Chondrocyte (in vitro differentiated cells): Measurements from ENCODE around the gene SMIM35. TPM values are rescaled to one million over a fixed set of nuclear protein-coding genes. Genes with fewer than 3 reads are reported as not detected.

Source experiments
- DNase-seq: peaks from one replicate; pipeline ENCODE4 v3.0.0; 2021; ENCODE audit warnings: mixed read lengths, low spot score
- H3K27ac Mint-ChIP-seq: one replicate; pipeline ENCODE4 v1.8.0; 2021; ENCODE audit warnings: mild to moderate bottlenecking, moderate library complexity, mixed read lengths; ENCODE audit not compliant: unreplicated experiment
- H3K27me3 Mint-ChIP-seq: 2 replicates; pipeline ENCODE4 v1.8.0; 2021; ENCODE audit warnings: low read depth, mixed read lengths
- H3K36me3 Mint-ChIP-seq: 2 replicates; pipeline ENCODE4 v1.8.0; 2021; ENCODE audit warnings: low read depth, mixed read lengths
- H3K4me1 Mint-ChIP-seq: 2 replicates; pipeline ENCODE4 v1.8.0; 2021; ENCODE audit warnings: low read depth, mild to moderate bottlenecking, mixed read lengths
- H3K4me3 Mint-ChIP-seq: one replicate; pipeline ENCODE4 v1.8.0; 2021; ENCODE audit warnings: mild to moderate bottlenecking, moderate library complexity, mixed read lengths; ENCODE audit not compliant: unreplicated experiment
- H3K9me3 Mint-ChIP-seq: 2 replicates; pipeline ENCODE4 v1.8.0; 2021; ENCODE audit warnings: low read depth, mixed read lengths
- total RNA-seq: library from RNA; stranded (reverse); gene quantifications from 3 replicates; pipeline ENCODE4 v1.2.1, GENCODE V29; 2021
- TF ChIP-seq, protein P1 (sequence below): fragments of 200-600 bp; sonication (generic); IDR thresholded peaks from 2 replicates; pipeline ENCODE4 v1.5.0; 2021; ENCODE audit warnings: antibody characterized with exemption, mild to moderate bottlenecking, moderate library complexity

SMIM35 gene
- total RNA-seq, 1 donor from 2014 or later: not detected

DNA sequence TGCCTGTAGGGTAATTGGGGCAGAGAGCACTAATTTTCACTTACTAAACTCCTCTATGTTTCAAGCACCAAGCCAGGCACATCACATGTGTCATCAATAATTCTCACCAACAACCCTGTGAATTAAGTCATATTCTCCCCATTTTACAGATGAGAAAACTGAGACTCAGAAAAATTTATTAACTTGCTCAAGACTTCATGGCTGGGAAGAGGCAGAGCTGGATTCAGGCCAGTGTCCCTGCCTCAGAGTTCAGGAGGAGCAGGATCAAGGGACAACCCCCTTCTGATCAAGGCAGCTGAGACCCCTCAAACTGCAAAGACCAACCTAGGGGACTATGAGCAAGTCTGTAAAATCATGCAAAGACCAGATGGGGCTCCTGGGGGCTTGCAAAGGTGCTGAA, 2.1 kb downstream of the SMIM35 start:
- peaks cover 12% of the 10 kb centered on the region for H3K4me1 Mint-ChIP-seq
- H3K36me3 Mint-ChIP-seq: no peaks in the 10 kb centered on the region
- TF ChIP-seq, protein P1, sequence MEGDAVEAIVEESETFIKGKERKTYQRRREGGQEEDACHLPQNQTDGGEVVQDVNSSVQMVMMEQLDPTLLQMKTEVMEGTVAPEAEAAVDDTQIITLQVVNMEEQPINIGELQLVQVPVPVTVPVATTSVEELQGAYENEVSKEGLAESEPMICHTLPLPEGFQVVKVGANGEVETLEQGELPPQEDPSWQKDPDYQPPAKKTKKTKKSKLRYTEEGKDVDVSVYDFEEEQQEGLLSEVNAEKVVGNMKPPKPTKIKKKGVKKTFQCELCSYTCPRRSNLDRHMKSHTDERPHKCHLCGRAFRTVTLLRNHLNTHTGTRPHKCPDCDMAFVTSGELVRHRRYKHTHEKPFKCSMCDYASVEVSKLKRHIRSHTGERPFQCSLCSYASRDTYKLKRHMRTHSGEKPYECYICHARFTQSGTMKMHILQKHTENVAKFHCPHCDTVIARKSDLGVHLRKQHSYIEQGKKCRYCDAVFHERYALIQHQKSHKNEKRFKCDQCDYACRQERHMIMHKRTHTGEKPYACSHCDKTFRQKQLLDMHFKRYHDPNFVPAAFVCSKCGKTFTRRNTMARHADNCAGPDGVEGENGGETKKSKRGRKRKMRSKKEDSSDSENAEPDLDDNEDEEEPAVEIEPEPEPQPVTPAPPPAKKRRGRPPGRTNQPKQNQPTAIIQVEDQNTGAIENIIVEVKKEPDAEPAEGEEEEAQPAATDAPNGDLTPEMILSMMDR: no peak
- no peak overlapping the region for H3K4me3 Mint-ChIP-seq
- no peak for DNase-seq
- H3K9me3 Mint-ChIP-seq: peaks cover 13% of the 10 kb centered on the region
- H3K27me3 Mint-ChIP-seq: peaks cover 42% of the 10 kb centered on the region
- H3K27ac Mint-ChIP-seq: no peak overlapping the region

DNA sequence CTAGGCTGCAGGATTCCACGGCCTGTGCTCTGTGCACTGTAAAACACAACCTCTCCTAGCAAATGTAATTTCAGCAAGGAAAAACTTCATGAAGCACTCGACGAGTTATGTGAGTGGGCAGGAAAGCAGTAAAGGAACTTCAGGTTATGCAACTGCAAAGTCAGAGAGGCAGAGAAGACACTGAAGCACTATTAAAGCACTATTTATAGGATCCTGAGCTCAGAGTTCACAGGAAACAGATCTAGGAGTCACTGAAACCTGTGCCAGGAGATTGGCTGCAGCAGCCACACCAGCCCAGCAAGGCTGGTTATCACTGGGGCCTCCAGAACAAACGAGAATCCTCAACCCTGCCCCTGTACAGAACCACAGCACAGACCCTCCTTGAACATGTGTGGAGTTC, 2.5 kb downstream of the SMIM35 start:
- Mint-ChIP-seq H3K4me1 (peaks cover 12% of the 10 kb centered on the region), H3K9me3 (peaks cover 13% of the 10 kb centered on the region), H3K36me3 (no peaks in the 10 kb centered on the region), H3K4me3 (no peak overlapping the region), H3K27me3 (peaks cover 42% of the 10 kb centered on the region), H3K27ac (no peak overlapping the region)
- no peak for DNase-seq
- TF ChIP-seq, protein P1: no peak

DNA sequence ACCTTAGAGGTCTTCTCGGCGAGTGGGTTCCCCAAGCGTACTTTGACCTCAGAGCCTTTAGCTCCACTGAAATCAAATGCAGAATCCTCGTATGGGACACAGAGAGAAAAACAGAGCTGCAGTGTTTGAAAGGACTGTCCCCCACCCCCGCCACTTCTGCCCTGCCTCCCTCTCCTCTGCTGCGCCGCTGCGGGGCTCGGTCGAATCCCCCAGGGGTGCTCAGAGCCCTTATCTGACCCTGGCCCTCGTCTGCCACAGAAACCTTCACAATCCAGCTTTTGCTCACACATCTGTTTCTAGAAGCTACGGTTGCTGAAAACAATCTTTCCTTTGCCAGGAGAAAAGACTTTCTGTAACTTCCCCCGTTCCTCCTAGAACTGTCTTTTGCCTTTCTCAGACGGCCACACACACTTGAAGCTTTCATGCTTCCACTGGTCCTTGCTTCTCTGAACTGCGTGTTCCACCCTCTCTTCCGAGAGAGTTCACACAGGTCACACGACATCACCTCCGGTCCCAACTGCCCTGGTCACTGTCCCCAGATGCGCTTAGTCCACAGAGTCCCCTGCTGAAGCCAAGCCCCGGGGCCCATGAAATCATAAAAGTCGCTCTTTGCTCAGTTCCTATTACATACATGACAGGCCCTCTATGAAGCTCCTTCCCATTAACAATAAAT, 3.7 kb downstream of the SMIM35 start:
- no peak overlapping the region for H3K27ac Mint-ChIP-seq
- no peaks in the 10 kb centered on the region for H3K36me3 Mint-ChIP-seq
- H3K9me3 Mint-ChIP-seq: peaks cover 9% of the 10 kb centered on the region
- peaks cover 12% of the 10 kb centered on the region for H3K4me1 Mint-ChIP-seq
- H3K4me3 Mint-ChIP-seq: no peak overlapping the region
- no peak for DNase-seq
- peaks cover 51% of the 10 kb centered on the region for H3K27me3 Mint-ChIP-seq
- TF ChIP-seq, protein P1: no peak

DNA sequence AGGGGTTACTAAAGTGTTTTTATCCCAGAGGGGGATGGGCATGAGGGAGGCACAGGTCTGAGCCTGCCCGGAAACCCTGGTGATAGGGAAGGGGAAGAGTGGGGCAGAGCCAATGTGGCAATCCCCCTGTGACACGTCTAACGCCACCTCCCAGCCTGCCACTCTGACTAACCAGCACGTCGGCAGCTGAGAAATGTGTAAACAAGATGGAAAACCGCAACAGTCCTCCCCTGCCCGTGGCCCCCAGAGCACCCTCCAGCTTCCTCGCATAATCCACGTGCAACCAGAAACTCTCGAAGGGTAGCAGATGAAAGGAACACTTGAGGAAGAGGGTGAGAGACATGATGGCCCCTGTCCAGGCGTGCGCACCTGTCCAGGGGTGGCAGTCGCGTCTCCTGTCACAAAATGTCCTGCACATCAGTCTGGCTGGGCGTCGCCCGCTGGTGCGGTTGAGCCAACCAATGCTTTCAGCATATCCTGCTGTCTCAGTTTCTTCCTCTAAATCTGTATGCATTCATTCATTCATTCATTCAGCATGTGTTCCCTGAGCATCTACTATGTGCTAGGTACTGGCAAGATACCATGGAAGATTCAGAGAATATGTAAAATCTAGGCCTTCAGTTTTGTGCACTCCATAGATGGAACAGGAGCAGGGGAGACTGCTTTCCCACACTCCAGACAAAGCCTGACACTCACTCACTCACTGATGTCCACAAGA, 5.4 kb downstream of the SMIM35 start:
- Mint-ChIP-seq H3K27me3 (peaks cover 58% of the 10 kb centered on the region), H3K27ac (no peak overlapping the region), H3K4me1 (peaks cover 12% of the 10 kb centered on the region), H3K4me3 (no peak overlapping the region), H3K36me3 (no peaks in the 10 kb centered on the region), H3K9me3 (no peaks in the 10 kb centered on the region)
- TF ChIP-seq, protein P1: no peak
- DNase-seq: no peak

DNA sequence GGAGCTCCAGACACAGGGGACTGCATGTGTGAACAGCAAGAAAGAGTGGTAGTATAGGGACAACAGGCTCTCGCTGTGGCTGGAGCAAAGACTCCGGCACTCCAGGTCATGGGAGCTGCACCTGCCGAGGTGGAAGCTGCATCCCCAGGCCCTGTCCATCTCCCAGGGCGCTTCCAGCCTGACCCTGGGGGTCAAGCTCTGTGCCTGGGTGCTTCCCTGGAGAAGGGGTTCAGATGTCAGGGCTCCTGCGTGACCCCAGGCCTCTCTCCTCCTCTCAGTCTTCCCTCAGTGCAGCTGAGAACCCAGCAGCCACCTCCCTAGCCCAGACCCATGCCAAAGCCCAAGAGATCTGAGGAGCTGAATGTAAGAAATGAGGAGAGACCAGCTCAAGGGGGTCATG, 6.5 kb downstream of the SMIM35 start:
- Mint-ChIP-seq H3K4me3 (no peak overlapping the region), H3K36me3 (no peaks in the 10 kb centered on the region), H3K9me3 (no peaks in the 10 kb centered on the region), H3K27ac (no peak overlapping the region), H3K4me1 (peaks cover 12% of the 10 kb centered on the region), H3K27me3 (peaks cover 61% of the 10 kb centered on the region)
- no peak for DNase-seq
- TF ChIP-seq, protein P1: no peak
